OCI-LY3 (cell line): Measurements from ENCODE around the gene REN.

Experiments used
- EZH2phosphoT487 ChIP-seq: fragments of 200-600 bp; shearing (Covaris generic); IDR thresholded peaks from 2 replicates; pipeline ENCODE4 v1.6.1; 2018; ENCODE audit warnings: antibody characterized with exemption, mixed run types, low read depth
- TF ChIP-seq, protein P1 (sequence below): fragments of 200-600, 300-600 bp; sonication (generic); IDR thresholded peaks from 2 replicates; pipeline ENCODE4 v1.5.1; 2014; ENCODE audit warnings: antibody characterized with exemption, low read length, low read depth

DNA sequence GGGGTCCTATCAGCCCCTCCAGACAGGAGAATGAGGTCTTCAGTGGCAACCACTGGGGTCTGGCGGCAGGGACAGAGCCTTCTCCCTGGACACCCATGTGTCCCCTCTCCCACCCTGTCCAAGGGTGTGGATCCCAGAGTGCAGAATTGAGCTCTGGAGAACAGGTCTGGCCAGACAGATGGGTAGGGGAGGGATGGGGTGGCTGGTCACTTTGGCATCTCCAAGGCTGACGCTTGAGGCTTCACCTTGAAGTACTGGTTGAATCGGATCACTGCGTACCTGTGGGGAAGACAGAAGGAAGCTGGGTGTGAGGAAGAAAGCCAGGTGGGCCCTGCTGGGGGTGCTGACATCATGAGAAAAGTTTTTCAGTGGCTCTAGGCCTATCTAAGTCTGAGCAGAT lies 34.2 kb downstream of the REN start:
- TF ChIP-seq, protein P1, sequence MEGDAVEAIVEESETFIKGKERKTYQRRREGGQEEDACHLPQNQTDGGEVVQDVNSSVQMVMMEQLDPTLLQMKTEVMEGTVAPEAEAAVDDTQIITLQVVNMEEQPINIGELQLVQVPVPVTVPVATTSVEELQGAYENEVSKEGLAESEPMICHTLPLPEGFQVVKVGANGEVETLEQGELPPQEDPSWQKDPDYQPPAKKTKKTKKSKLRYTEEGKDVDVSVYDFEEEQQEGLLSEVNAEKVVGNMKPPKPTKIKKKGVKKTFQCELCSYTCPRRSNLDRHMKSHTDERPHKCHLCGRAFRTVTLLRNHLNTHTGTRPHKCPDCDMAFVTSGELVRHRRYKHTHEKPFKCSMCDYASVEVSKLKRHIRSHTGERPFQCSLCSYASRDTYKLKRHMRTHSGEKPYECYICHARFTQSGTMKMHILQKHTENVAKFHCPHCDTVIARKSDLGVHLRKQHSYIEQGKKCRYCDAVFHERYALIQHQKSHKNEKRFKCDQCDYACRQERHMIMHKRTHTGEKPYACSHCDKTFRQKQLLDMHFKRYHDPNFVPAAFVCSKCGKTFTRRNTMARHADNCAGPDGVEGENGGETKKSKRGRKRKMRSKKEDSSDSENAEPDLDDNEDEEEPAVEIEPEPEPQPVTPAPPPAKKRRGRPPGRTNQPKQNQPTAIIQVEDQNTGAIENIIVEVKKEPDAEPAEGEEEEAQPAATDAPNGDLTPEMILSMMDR = no peak
- no peak for TF ChIP-seq EZH2phosphoT487
